ENCODE data around the gene CDT1.
"Not testable (repeated sequence)": the region's sequence is repeated elsewhere in the genome, so short reads cannot be mapped to it uniquely, and the experiment has no call there.

CDT1 gene

DNA sequence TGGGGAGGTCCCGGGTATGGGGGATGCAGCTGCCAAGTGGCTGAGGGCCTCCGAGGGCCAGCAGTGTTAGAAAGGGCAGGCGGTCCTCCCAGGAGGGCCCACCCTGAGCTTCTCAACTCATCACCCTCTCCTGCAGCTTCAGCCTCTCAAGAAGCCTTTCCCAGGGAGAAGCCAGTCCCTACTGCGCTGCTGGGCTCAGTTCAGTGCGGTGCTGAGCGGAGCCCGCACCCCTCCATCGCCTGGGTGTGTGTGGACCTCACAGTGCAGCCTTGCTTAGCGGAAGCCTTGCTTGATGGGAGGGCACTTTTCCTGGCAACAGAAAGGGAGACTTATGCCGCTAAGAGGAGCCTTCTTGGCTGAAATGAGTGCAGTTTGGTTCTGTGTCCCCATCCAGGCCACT lies 11.6 kb downstream of the CDT1 start:
- in situ Hi-C loops (cut with HindIII; ENCODE audit: low pct_unique_long_range_greater_than_20kb, low sequenced_read_pairs), result no loop called here
- DNase-seq (ENCODE audit: low read depth in 1 of 2, low spot score in 1 of 2), result no peak
- TF ChIP-seq JUND (IDR thresholded peaks at IDR 0.05; ENCODE audit: low read depth), result no peak

- in situ Hi-C loops (cut with HindIII; ENCODE audit: low pct_unique_long_range_greater_than_20kb, low sequenced_read_pairs), result no loop called here
- no peak for TF ChIP-seq JUND (IDR thresholded peaks at IDR 0.05; ENCODE audit: low read depth)
- peak in 1 of 2 experiments; percentile 71 for DNase-seq (ENCODE audit: low read depth in 1 of 2, low spot score in 1 of 2)
These were observed 12.5 kb downstream of the CDT1 start for GRCh38 chr16:88815901-88816589.

DNA sequence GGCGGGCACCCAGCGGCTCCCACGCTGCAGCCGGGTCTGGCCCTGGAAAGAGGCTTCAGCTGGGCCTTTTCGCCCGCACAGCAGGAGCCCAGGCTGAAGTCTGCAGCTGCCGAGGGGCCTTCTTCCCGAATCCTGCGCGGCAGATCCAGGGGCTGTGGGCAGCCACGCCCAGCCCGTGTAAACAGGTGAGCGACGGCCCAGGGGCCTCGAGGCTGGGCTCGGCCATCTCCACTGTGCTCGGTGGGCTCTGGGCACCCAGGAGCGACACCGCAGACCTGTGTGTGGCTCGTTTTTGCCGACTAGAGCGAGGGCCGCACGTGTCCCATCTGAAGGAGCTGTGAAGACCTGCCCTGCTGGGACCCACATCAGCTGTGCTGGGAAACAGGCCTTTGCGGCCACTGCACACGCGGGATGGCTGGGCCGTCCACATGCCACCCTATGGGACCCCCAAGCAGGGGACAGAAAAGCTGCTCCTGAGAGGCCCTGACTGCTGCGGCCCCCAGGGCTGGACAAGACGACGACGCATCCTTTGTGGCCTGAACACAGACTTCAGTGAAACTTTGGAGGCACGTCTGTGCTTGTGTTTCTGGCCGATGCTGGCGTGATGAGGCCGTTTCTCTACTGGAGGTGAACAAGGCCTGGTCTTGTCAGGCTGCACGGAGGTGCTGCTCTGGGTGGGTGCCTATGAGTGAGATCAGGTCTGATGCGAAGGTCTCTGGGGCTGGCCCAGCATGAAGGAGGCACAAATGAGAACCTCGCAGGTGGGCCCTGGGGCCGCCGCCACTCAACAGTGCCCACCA lies 13.3 kb downstream of the CDT1 start:
- TF ChIP-seq JUND (IDR thresholded peaks at IDR 0.05; ENCODE audit: low read depth), result no peak
- in situ Hi-C loops (cut with HindIII; ENCODE audit: low pct_unique_long_range_greater_than_20kb, low sequenced_read_pairs), result no loop called here
- no peak for DNase-seq (ENCODE audit: low read depth in 1 of 2, low spot score in 1 of 2)

DNA sequence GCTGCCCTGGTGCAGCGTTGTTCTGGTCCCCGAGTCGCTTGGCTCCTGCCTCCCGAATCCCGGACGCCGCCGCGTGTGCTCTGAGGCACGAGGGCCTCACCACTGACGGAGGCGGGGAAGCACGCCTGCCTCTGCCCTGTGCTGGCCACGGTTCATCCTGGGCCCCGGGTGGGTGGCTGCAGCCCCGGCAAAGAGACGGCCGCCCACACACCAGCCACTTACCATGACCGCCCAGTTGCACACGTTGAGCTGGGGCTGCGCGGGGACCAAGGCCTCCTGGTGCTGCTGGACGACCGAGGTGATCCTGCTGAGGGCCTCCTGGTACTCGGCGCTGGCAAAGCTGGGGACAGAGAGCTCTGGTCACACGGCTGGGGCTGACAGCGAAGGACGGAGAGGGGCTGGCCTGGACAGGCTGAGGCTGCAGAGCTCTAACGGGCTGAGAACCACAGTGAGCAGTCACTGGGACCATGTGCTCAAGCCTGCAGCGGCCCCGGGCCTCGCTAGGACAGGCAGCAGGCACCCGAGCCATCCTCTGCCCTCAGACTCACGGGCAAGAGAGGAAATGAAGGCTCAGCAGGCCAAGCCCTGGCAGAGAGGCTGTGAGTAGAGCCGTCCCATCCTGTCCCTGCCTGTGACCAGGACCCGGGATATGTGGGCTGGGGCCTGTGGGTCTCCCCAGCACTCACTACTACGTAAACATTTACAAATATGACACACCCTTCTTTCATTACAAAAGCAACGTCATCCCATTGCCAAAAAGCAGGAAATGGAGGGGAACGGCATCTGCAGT lies 14.4 kb downstream of the CDT1 start:
- in situ Hi-C loops (cut with HindIII; ENCODE audit: low pct_unique_long_range_greater_than_20kb, low sequenced_read_pairs), result no loop called here
- DNase-seq (ENCODE audit: low read depth in 1 of 2, low spot score in 1 of 2), result no peak
- no peak for TF ChIP-seq JUND (IDR thresholded peaks at IDR 0.05; ENCODE audit: low read depth)

GRCh38 chr16:88818575-88818874 lies 14.9 kb downstream of the CDT1 start:
- DNase-seq (ENCODE audit: low read depth in 1 of 2, low spot score in 1 of 2), result no peak
- in situ Hi-C loops (cut with HindIII; ENCODE audit: low pct_unique_long_range_greater_than_20kb, low sequenced_read_pairs), result no loop called here
- TF ChIP-seq JUND (IDR thresholded peaks at IDR 0.05; ENCODE audit: low read depth), result no peak

- in situ Hi-C loops (cut with HindIII; ENCODE audit: low pct_unique_long_range_greater_than_20kb, low sequenced_read_pairs), result no loop called here
- no peak for TF ChIP-seq JUND (IDR thresholded peaks at IDR 0.05; ENCODE audit: low read depth)
- no peak for DNase-seq (ENCODE audit: low read depth in 1 of 2, low spot score in 1 of 2)
These were observed 15.5 kb downstream of the CDT1 start for GRCh38 chr16:88819126-88819525.

GRCh38 chr16:88820385-88821025 lies 16.9 kb downstream of the CDT1 start:
- TF ChIP-seq JUND (IDR thresholded peaks at IDR 0.05; ENCODE audit: low read depth), result no peak
- in situ Hi-C loops (cut with HindIII; ENCODE audit: low pct_unique_long_range_greater_than_20kb, low sequenced_read_pairs), result no loop called here
- no peak for DNase-seq (ENCODE audit: low read depth in 1 of 2, low spot score in 1 of 2)

DNA sequence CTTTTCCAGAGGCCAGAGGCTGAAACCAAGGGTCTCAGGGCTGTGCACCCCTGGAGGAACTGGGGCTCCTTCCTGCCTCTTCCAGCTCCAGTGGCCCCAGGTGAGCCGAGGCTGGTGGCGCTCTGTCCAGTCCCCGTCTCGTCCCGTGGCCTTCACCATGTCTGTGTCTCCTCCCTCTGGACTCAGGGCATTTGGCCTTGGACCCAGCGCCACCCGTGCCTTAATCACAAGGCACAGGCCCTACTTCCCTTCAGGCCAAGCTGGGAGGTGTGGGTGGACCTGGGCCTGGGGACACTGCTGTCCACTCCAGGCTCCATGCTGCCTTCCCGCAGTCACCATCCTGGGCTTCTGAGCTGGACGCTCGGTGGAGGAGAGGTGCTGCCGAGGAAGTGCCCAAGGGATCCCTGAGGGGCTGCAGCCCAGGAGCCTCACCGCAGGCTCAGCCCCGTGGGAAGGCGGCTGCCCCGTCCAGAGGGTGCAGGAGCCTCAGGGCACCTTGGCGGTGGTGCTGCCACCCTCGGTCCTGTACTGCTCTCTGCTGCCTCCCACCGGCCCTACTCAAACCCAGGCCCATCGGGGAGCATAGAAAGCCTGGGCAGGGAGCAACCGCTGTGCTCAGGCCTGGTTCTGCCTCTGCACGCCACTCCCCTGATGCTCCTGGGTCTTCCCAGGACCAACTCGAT lies 17.7 kb downstream of the CDT1 start:
- no peak for DNase-seq (ENCODE audit: low read depth in 1 of 2, low spot score in 1 of 2)
- no peak for TF ChIP-seq JUND (IDR thresholded peaks at IDR 0.05; ENCODE audit: low read depth)
- in situ Hi-C loops (cut with HindIII; ENCODE audit: low pct_unique_long_range_greater_than_20kb, low sequenced_read_pairs), result no loop called here

GRCh38 chr16:88822281-88823040 lies 18.9 kb downstream of the CDT1 start:
- in situ Hi-C loops (cut with HindIII; ENCODE audit: low pct_unique_long_range_greater_than_20kb, low sequenced_read_pairs), result no loop called here
- no peak for TF ChIP-seq JUND (IDR thresholded peaks at IDR 0.05; ENCODE audit: low read depth)
- no peak for DNase-seq (ENCODE audit: low read depth in 1 of 2, low spot score in 1 of 2)

- DNase-seq (ENCODE audit: low read depth in 1 of 2, low spot score in 1 of 2); in situ Hi-C loops (cut with HindIII; ENCODE audit: low pct_unique_long_range_greater_than_20kb, low sequenced_read_pairs): not testable (repeated sequence)
These were observed 20.1 kb downstream of the CDT1 start for GRCh38 chr16:88823646-88824045.

DNA sequence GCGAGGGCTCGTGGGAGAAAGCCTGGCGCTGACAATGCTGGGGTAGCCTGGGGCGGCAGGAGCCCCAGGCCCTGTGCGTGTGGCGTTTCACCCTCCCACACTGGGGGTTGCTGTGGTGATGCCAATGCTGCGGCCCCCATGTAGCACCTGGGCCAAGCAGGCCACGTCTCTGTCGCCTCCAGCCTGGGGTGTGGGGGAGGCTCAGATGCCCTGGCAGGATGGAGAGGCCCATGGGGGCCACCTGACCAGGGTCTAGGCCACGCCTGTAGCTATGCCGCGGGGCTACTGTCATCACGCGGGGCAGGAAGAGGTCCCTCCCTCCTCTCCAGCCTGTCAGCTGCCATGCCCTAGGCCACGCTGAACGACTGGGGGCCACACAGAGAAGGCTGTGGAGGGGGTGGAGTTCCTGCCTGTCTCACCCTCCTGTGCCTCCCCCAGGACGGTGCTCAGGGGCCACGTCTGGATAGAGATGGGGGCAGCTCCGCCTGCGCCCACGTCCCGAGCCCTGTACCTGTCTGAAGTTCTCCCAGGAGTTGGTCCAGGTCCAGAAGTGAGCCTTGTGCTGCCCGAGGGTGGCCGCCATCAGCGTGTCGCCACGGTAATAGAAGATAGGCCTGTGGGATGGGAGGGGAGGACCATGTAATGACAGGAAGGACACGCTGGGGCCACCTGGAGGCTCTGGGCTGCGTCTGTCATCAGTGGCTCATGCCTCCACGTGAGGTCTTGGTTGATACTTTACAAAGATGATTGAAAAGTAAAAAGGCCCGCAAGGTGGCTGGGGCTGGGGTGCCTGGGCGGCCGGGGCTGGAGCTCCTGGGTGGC lies 20.9 kb downstream of the CDT1 start:
- in situ Hi-C loops (cut with HindIII; ENCODE audit: low pct_unique_long_range_greater_than_20kb, low sequenced_read_pairs), result no loop called here
- no peak for TF ChIP-seq JUND (IDR thresholded peaks at IDR 0.05; ENCODE audit: low read depth)
- no peak for DNase-seq (ENCODE audit: low read depth in 1 of 2, low spot score in 1 of 2)
